Measurements from ENCODE around the gene TRAPPC2B. TPM values are rescaled to one million over a fixed set of nuclear protein-coding genes. Genes with fewer than 3 reads are reported as not detected.
A peak's percentile ranks its signal among the peaks of the same experiment; 100 is the strongest.

Gene TRAPPC2B
- total RNA-seq, result 1 to 10 TPM; 3.2 to 6.1 TPM

- CTCF ChIA-PET, result interaction anchor here (1.1 kb wide), 1 partner anchor 43 kb away, joined by 3 read pairs; no protein-coding TSS in a partner anchor
- peaks cover 43% of the 10 kb centered on the region for H3K36me3 Mint-ChIP-seq (ENCODE audit: low read depth)
- peaks cover 13% of the 10 kb centered on the region for H3K4me1 Mint-ChIP-seq
- peak within 1 kb of the TSS; percentile 86 for H3K4me3 Mint-ChIP-seq
- intact Hi-C loops (cut with DNase I, micrococcal nuclease), result loop anchor here (1.0 kb wide), 16 partner anchors 12 to 1049 kb away; partner anchors contain the start of genes ZNF304 (in 2 of the 2), ZNF460 (in 2 of the 2), ZNF543 (in 2 of the 2) and ZNF548 (in 2 of the 2)
- no peaks in the 10 kb centered on the region for H3K27me3 Mint-ChIP-seq
- peak; percentile 98 for ATAC-seq
- peak within 1 kb of the TSS; percentile 94 for H3K27ac Mint-ChIP-seq
- POLR2A ChIA-PET, result no interaction called here
- peak; percentile 99 for DNase-seq
- H3K9me3 Mint-ChIP-seq (ENCODE audit: low read depth), result peaks cover 18% of the 10 kb centered on the region
Observed at GRCh38 chr19:57362997-57363687, at the start of gene TRAPPC2B, which contains the start of gene ZNF547. Gene TRAPPC2B (plus strand): TSS chr19:57363551. CDS start chr19:57364834, 1,283 bp downstream. Gene ZNF547 (plus strand): TSS chr19:57363551. CDS start chr19:57368556, 5,005 bp downstream.

- Mint-ChIP-seq H3K9me3 (ENCODE audit: low read depth) (peaks cover 31% of the 10 kb centered on the region), H3K4me1 (no peaks in the 10 kb centered on the region), H3K27ac (no peak overlapping the region), H3K36me3 (ENCODE audit: low read depth) (peaks cover 8% of the 10 kb centered on the region), H3K4me3 (no peak overlapping the region), H3K27me3 (peaks cover 32% of the 10 kb centered on the region)
- DNase-seq, result no peak
- POLR2A ChIA-PET, result no interaction called here
- CTCF ChIA-PET, result no interaction called here
- no peak for ATAC-seq
- intact Hi-C loops (cut with DNase I, micrococcal nuclease), result no loop called here
Observed at GRCh38 chr19:57314146-57314545, 49.2 kb upstream of the TRAPPC2B start.

- ATAC-seq (no peak), DNase-seq (no peak)
- intact Hi-C loops (cut with DNase I, micrococcal nuclease), result no loop called here
- no peak overlapping the region for H3K27ac Mint-ChIP-seq
- peaks cover 19% of the 10 kb centered on the region for H3K4me1 Mint-ChIP-seq
- ChIA-PET POLR2A (interaction anchor here (0.7 kb wide), 1 partner anchor 72 kb away, joined by 3 read pairs; no protein-coding TSS in a partner anchor), CTCF (no interaction called here)
- H3K36me3 Mint-ChIP-seq (ENCODE audit: low read depth), result peaks cover 21% of the 10 kb centered on the region
- peaks cover 32% of the 10 kb centered on the region for H3K27me3 Mint-ChIP-seq
- no peak overlapping the region for H3K4me3 Mint-ChIP-seq
- H3K9me3 Mint-ChIP-seq (ENCODE audit: low read depth), result peaks cover 23% of the 10 kb centered on the region
Observed at GRCh38 chr19:57317503-57317902, 45.8 kb upstream of the TRAPPC2B start.

GRCh38 chr19:57319869-57320179 is 43.5 kb upstream of the TRAPPC2B start:
- intact Hi-C loops (cut with DNase I, micrococcal nuclease), result loop anchor here (1.0 kb wide), 6 partner anchors 31 to 927 kb away; partner anchors contain the start of genes TRAPPC2B (in 2 of the 2), ZNF460 (in 2 of the 2), ZNF547 (in 2 of the 2) and ZNF805 (in 2 of the 2)
- Mint-ChIP-seq H3K4me1 (peaks cover 24% of the 10 kb centered on the region), H3K4me3 (peak overlapping the region; percentile 94), H3K27ac (peak overlapping the region; percentile 93), H3K27me3 (peaks cover 27% of the 10 kb centered on the region), H3K36me3 (ENCODE audit: low read depth) (peaks cover 43% of the 10 kb centered on the region), H3K9me3 (ENCODE audit: low read depth) (peaks cover 24% of the 10 kb centered on the region)
- DNase-seq (no peak), ATAC-seq (peak; percentile 4)
- CTCF ChIA-PET, result no interaction called here
- POLR2A ChIA-PET, result no interaction called here

GRCh38 chr19:57320180-57321084 is 42.9 kb upstream of the TRAPPC2B start, which contains the start of gene ZNF543:
Gene ZNF543 (plus strand): TSS chr19:57320472. CDS start chr19:57320854, 382 bp downstream.
- peaks cover 24% of the 10 kb centered on the region for H3K4me1 Mint-ChIP-seq
- peak; percentile 98 for ATAC-seq
- ChIA-PET POLR2A (no interaction called here), CTCF (no interaction called here)
- DNase-seq, result peak; percentile 97
- H3K27ac Mint-ChIP-seq, result peak within 1 kb of the TSS; percentile 93
- intact Hi-C loops (cut with DNase I, micrococcal nuclease), result loop anchor here (1.0 kb wide), 6 partner anchors 31 to 927 kb away; partner anchors contain the start of genes TRAPPC2B (in 2 of the 2), ZNF460 (in 2 of the 2), ZNF547 (in 2 of the 2) and ZNF805 (in 2 of the 2)
- H3K4me3 Mint-ChIP-seq, result peak within 1 kb of the TSS; percentile 94
- peaks cover 22% of the 10 kb centered on the region for H3K27me3 Mint-ChIP-seq
- H3K9me3 Mint-ChIP-seq (ENCODE audit: low read depth), result peaks cover 21% of the 10 kb centered on the region
- peaks cover 45% of the 10 kb centered on the region for H3K36me3 Mint-ChIP-seq (ENCODE audit: low read depth)

GRCh38 chr19:57321116-57321515 is 42.2 kb upstream of the TRAPPC2B start:
- no peak for DNase-seq
- CTCF ChIA-PET, result interaction anchor here (0.7 kb wide), 1 partner anchor 21 kb away, joined by 3 read pairs; no protein-coding TSS in a partner anchor
- intact Hi-C loops (cut with DNase I, micrococcal nuclease), result no loop called here
- H3K9me3 Mint-ChIP-seq (ENCODE audit: low read depth), result peaks cover 16% of the 10 kb centered on the region
- H3K36me3 Mint-ChIP-seq (ENCODE audit: low read depth), result peaks cover 52% of the 10 kb centered on the region
- H3K27ac Mint-ChIP-seq, result peak overlapping the region; percentile 93
- POLR2A ChIA-PET, result no interaction called here
- peak overlapping the region; percentile 94 for H3K4me3 Mint-ChIP-seq
- ATAC-seq, result no peak
- peaks cover 15% of the 10 kb centered on the region for H3K27me3 Mint-ChIP-seq
- H3K4me1 Mint-ChIP-seq, result peaks cover 24% of the 10 kb centered on the region

- Mint-ChIP-seq H3K27ac (no peak overlapping the region), H3K36me3 (ENCODE audit: low read depth) (peaks cover 58% of the 10 kb centered on the region), H3K4me1 (peaks cover 24% of the 10 kb centered on the region), H3K4me3 (peak overlapping the region; percentile 94), H3K27me3 (peaks cover 11% of the 10 kb centered on the region), H3K9me3 (ENCODE audit: low read depth) (peaks cover 15% of the 10 kb centered on the region)
- intact Hi-C loops (cut with DNase I, micrococcal nuclease), result no loop called here
- ChIA-PET CTCF (interaction anchor here (0.6 to 0.7 kb wide), 2 partner anchors 21 to 566 kb away, joined by 3 read pairs; no protein-coding TSS in a partner anchor), POLR2A (no interaction called here)
- DNase-seq (no peak), ATAC-seq (no peak)
Observed at GRCh38 chr19:57321751-57322150, 41.6 kb upstream of the TRAPPC2B start.

- peaks cover 89% of the 10 kb centered on the region for H3K36me3 Mint-ChIP-seq (ENCODE audit: low read depth)
- H3K27ac Mint-ChIP-seq, result no peak overlapping the region
- peaks cover 31% of the 10 kb centered on the region for H3K9me3 Mint-ChIP-seq (ENCODE audit: low read depth)
- no peak overlapping the region for H3K4me3 Mint-ChIP-seq
- CTCF ChIA-PET, result no interaction called here
- intact Hi-C loops (cut with DNase I, micrococcal nuclease), result no loop called here
- no peaks in the 10 kb centered on the region for H3K27me3 Mint-ChIP-seq
- ATAC-seq (no peak), DNase-seq (no peak)
- H3K4me1 Mint-ChIP-seq, result peaks cover 21% of the 10 kb centered on the region
- POLR2A ChIA-PET, result no interaction called here
Observed at GRCh38 chr19:57324992-57325391, 38.4 kb upstream of the TRAPPC2B start.

- ATAC-seq, result no peak
- Mint-ChIP-seq H3K27me3 (no peaks in the 10 kb centered on the region), H3K27ac (no peak overlapping the region), H3K36me3 (ENCODE audit: low read depth) (peaks cover 86% of the 10 kb centered on the region), H3K4me3 (no peak overlapping the region), H3K4me1 (no peaks in the 10 kb centered on the region), H3K9me3 (ENCODE audit: low read depth) (peaks cover 34% of the 10 kb centered on the region)
- DNase-seq, result no peak
- ChIA-PET POLR2A (no interaction called here), CTCF (no interaction called here)
- intact Hi-C loops (cut with DNase I, micrococcal nuclease), result no loop called here
Observed at GRCh38 chr19:57327993-57328392, 35.4 kb upstream of the TRAPPC2B start.

- no peak overlapping the region for H3K27ac Mint-ChIP-seq
- peaks cover 57% of the 10 kb centered on the region for H3K36me3 Mint-ChIP-seq (ENCODE audit: low read depth)
- no peak for ATAC-seq
- ChIA-PET CTCF (interaction anchor here (0.6 kb wide), 2 partner anchors 14 to 174 kb away, joined by 3 to 5 read pairs; no protein-coding TSS in a partner anchor), POLR2A (no interaction called here)
- no peak overlapping the region for H3K4me3 Mint-ChIP-seq
- DNase-seq, result no peak
- intact Hi-C loops (cut with DNase I, micrococcal nuclease), result no loop called here
- H3K9me3 Mint-ChIP-seq (ENCODE audit: low read depth), result peaks cover 20% of the 10 kb centered on the region
- H3K4me1 Mint-ChIP-seq, result no peaks in the 10 kb centered on the region
- H3K27me3 Mint-ChIP-seq, result no peaks in the 10 kb centered on the region
Observed at GRCh38 chr19:57334191-57334590, 29.2 kb upstream of the TRAPPC2B start.

- CTCF ChIA-PET, result no interaction called here
- peaks cover 31% of the 10 kb centered on the region for H3K36me3 Mint-ChIP-seq (ENCODE audit: low read depth)
- no peak for DNase-seq
- POLR2A ChIA-PET, result no interaction called here
- H3K9me3 Mint-ChIP-seq (ENCODE audit: low read depth), result peaks cover 25% of the 10 kb centered on the region
- no peaks in the 10 kb centered on the region for H3K4me1 Mint-ChIP-seq
- intact Hi-C loops (cut with DNase I, micrococcal nuclease), result no loop called here
- H3K27ac Mint-ChIP-seq, result no peak overlapping the region
- ATAC-seq, result no peak
- no peaks in the 10 kb centered on the region for H3K27me3 Mint-ChIP-seq
- no peak overlapping the region for H3K4me3 Mint-ChIP-seq
Observed at GRCh38 chr19:57338877-57339276, 24.5 kb upstream of the TRAPPC2B start.

Data from activated CD4-positive, alpha-beta T cell treated with anti-CD3 and anti-CD28 coated beads for 36 hours (primary cell).